ENCODE data around the gene KCNIP4. TPM values are rescaled to one million over a fixed set of nuclear protein-coding genes. Genes with fewer than 3 reads are reported as not detected.

KCNIP4 gene
- total RNA-seq, 1 donor from 2014 or later = not detected

- no peak for DNase-seq (ENCODE audit: extremely low read depth, low read depth, low spot score)
These were observed 1237.2 kb downstream of the KCNIP4 start for GRCh38 chr4:20711335-20711734.

GRCh38 chr4:20700007-20700761 is 1248.4 kb downstream of the KCNIP4 start, which contains the start of gene PACRGL:
Gene PACRGL, plus strand, starts transcription at chr4:20700458. Its CDS starts 4,024 bp downstream, at chr4:20704482.
- peak; percentile 73 for DNase-seq (ENCODE audit: extremely low read depth, low read depth, low spot score)

GRCh38 chr4:20698820-20699219 is 1249.8 kb downstream of the KCNIP4 start:
- DNase-seq (ENCODE audit: extremely low read depth, low read depth, low spot score) = no peak

GRCh38 chr4:20698382-20698781 is 1250.2 kb downstream of the KCNIP4 start:
- DNase-seq (ENCODE audit: extremely low read depth, low read depth, low spot score) = no peak

- DNase-seq (ENCODE audit: extremely low read depth, low read depth, low spot score) = no peak
These were observed 1251.8 kb downstream of the KCNIP4 start for GRCh38 chr4:20696815-20697214.

GRCh38 chr4:20687864-20688263 is 1260.7 kb downstream of the KCNIP4 start:
- no peak for DNase-seq (ENCODE audit: extremely low read depth, low read depth, low spot score)

GRCh38 chr4:20684852-20685763 is 1263.5 kb downstream of the KCNIP4 start:
- no peak for DNase-seq (ENCODE audit: extremely low read depth, low read depth, low spot score)

- no peak for DNase-seq (ENCODE audit: extremely low read depth, low read depth, low spot score)
These were observed 1264.8 kb downstream of the KCNIP4 start for GRCh38 chr4:20683766-20684165.

- no peak for DNase-seq (ENCODE audit: extremely low read depth, low read depth, low spot score)
These were observed 1265.7 kb downstream of the KCNIP4 start for GRCh38 chr4:20682853-20683252.

GRCh38 chr4:20681271-20681670 is 1267.3 kb downstream of the KCNIP4 start:
- DNase-seq (ENCODE audit: extremely low read depth, low read depth, low spot score) = no peak

- DNase-seq (ENCODE audit: extremely low read depth, low read depth, low spot score) = no peak
These were observed 1267.8 kb downstream of the KCNIP4 start for GRCh38 chr4:20680736-20681135.

GRCh38 chr4:20679951-20680350 is 1268.6 kb downstream of the KCNIP4 start:
- no peak for DNase-seq (ENCODE audit: extremely low read depth, low read depth, low spot score)

Measured in glomerular endothelial cell (primary cell).